Measurements from ENCODE around the gene ATXN1. TPM values are rescaled to one million over a fixed set of nuclear protein-coding genes. Genes with fewer than 3 reads are reported as not detected.
"Not testable (repeated sequence)": the region's sequence is repeated elsewhere in the genome, so short reads cannot be mapped to it uniquely, and the experiment has no call there.

Gene ATXN1
- polyA plus RNA-seq, 1 donor (not counting 4 experiments of a cell fraction or from before 2014, with no cell fraction given), result 9.7 TPM

DNA sequence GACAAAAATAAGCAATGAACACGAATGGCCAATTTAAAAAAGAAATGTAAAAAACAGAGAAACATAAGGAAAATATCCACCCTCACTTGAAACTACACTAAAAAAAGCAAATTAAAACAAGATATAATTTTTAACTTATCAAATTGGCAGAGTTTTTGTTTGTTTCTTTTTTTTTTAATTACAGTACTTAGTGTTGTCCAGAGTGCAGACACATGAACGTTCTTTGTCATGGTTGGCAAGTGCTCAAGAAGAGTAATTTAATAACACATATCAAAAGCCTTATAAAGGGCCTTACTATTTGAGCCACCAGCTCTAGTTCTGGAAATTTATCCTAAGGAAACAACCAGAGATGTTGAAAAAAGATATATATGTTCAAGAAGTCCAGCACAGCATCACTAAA lies 142.3 kb downstream of the ATXN1 start:
- H3K27ac ChIP-seq (ENCODE audit: control insufficient read depth, insufficient read depth, low read length), result no peak overlapping the region
- no peak for FAIRE-seq
- H3K27me3 ChIP-seq (ENCODE audit: control insufficient read depth, extremely low read depth, insufficient read depth, low read length), result no peaks in the 10 kb centered on the region
- dilution Hi-C loops (cut with MboI; ENCODE audit: extremely low pct_ligation_motif_present, low sequenced_read_pairs), result no loop called here
- TF ChIP-seq, protein P1, sequence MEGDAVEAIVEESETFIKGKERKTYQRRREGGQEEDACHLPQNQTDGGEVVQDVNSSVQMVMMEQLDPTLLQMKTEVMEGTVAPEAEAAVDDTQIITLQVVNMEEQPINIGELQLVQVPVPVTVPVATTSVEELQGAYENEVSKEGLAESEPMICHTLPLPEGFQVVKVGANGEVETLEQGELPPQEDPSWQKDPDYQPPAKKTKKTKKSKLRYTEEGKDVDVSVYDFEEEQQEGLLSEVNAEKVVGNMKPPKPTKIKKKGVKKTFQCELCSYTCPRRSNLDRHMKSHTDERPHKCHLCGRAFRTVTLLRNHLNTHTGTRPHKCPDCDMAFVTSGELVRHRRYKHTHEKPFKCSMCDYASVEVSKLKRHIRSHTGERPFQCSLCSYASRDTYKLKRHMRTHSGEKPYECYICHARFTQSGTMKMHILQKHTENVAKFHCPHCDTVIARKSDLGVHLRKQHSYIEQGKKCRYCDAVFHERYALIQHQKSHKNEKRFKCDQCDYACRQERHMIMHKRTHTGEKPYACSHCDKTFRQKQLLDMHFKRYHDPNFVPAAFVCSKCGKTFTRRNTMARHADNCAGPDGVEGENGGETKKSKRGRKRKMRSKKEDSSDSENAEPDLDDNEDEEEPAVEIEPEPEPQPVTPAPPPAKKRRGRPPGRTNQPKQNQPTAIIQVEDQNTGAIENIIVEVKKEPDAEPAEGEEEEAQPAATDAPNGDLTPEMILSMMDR (optimal IDR thresholded peaks at IDR 0.05 in 1 of 3, IDR thresholded peaks at IDR 0.05 in 1 of 3, conservative IDR thresholded peaks at IDR 0.05 in 1 of 3; ENCODE audit: extremely low read depth in 1 of 3, insufficient read depth in 2 of 3, low read length in 3 of 3), result no peak
- TF ChIP-seq EZH2 (IDR thresholded peaks at IDR 0.05; ENCODE audit: low read length), result no peak
- no peak overlapping the region for H3K4me2 ChIP-seq (ENCODE audit: control insufficient read depth, extremely low read depth, insufficient read depth, low read depth, low read length)
- H3K9me3 ChIP-seq (ENCODE audit: control insufficient read depth, low read depth, low read length), result no peaks in the 10 kb centered on the region
- H3K9ac ChIP-seq (ENCODE audit: control insufficient read depth, extremely low read depth, insufficient read depth, low read length), result no peak overlapping the region
- no peaks in the 10 kb centered on the region for H3K9me1 ChIP-seq (ENCODE audit: control insufficient read depth, extremely low read depth, insufficient read depth, low read length)
- DNase-seq (ENCODE audit: low read depth, low spot score), result no peak
- H4K20me1 ChIP-seq (ENCODE audit: control insufficient read depth, extremely low read depth, insufficient read depth, low read length), result no peaks in the 10 kb centered on the region
- H3K4me1 ChIP-seq (ENCODE audit: control insufficient read depth, extremely low read depth, insufficient read depth, low read length), result no peaks in the 10 kb centered on the region
- no peak overlapping the region for H3K4me3 ChIP-seq (ENCODE audit: control insufficient read depth in 2 of 3, extremely low read depth in 1 of 3, insufficient read depth in 2 of 3, low read depth in 1 of 3, low read length in 3 of 3)
- no peak overlapping the region for H2AFZ ChIP-seq (ENCODE audit: control insufficient read depth, low read length)
- no peaks in the 10 kb centered on the region for H3K79me2 ChIP-seq (ENCODE audit: control insufficient read depth, insufficient read depth, low read length)
- no peaks in the 10 kb centered on the region for H3K36me3 ChIP-seq (ENCODE audit: control insufficient read depth in 2 of 2, extremely low read depth in 1 of 2, insufficient read depth in 2 of 2, low read length in 2 of 2)

DNA sequence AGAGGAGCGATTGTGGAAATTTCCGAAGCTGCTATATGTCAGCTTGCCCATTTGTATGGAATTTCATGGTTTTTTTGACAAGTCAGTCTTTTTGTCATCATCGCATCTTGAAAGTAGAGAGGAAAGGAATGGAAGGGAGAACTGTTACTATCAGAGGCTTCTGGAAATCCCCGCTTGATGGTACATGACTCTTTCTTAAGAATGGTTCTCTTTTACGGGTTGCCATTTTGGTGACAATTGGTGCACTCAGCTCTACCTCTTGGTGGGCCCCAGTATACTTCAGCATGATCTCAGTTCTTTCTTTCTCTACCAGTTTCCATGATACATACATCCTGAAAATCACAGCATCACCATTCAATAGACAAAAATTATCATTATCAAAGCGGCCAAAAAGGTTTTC lies 146.0 kb downstream of the ATXN1 start:
- dilution Hi-C loops (cut with MboI; ENCODE audit: extremely low pct_ligation_motif_present, low sequenced_read_pairs); H3K4me1 ChIP-seq (ENCODE audit: control insufficient read depth, extremely low read depth, insufficient read depth, low read length); H2AFZ ChIP-seq (ENCODE audit: control insufficient read depth, low read length); H3K79me2 ChIP-seq (ENCODE audit: control insufficient read depth, insufficient read depth, low read length); H3K4me2 ChIP-seq (ENCODE audit: control insufficient read depth, extremely low read depth, insufficient read depth, low read depth, low read length); H3K9me3 ChIP-seq (ENCODE audit: control insufficient read depth, low read depth, low read length); H3K9ac ChIP-seq (ENCODE audit: control insufficient read depth, extremely low read depth, insufficient read depth, low read length); DNase-seq (ENCODE audit: low read depth, low spot score); H3K9me1 ChIP-seq (ENCODE audit: control insufficient read depth, extremely low read depth, insufficient read depth, low read length); FAIRE-seq; H3K4me3 ChIP-seq (ENCODE audit: control insufficient read depth in 2 of 3, extremely low read depth in 1 of 3, insufficient read depth in 2 of 3, low read depth in 1 of 3, low read length in 3 of 3); H3K27ac ChIP-seq (ENCODE audit: control insufficient read depth, insufficient read depth, low read length); H3K27me3 ChIP-seq (ENCODE audit: control insufficient read depth, extremely low read depth, insufficient read depth, low read length); H4K20me1 ChIP-seq (ENCODE audit: control insufficient read depth, extremely low read depth, insufficient read depth, low read length); H3K36me3 ChIP-seq (ENCODE audit: control insufficient read depth in 2 of 2, extremely low read depth in 1 of 2, insufficient read depth in 2 of 2, low read length in 2 of 2): not testable (repeated sequence)

DNA sequence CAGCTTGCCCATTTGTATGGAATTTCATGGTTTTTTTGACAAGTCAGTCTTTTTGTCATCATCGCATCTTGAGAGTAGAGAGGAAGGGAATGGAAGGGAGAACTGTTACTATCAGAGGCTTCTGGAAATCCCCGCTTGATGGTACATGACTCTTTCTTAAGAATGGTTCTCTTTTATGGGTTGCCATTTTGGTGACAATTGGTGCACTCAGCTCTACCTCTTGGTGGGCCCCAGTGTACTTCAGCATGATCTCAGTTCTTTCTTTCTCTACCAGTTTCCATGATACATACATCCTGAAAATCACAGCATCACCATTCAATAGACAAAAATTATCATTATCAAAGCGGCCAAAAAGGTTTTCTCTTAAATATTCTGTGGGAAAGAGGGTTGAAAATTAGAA lies 147.1 kb downstream of the ATXN1 start:
- H3K27ac ChIP-seq (ENCODE audit: control insufficient read depth, insufficient read depth, low read length); H3K27me3 ChIP-seq (ENCODE audit: control insufficient read depth, extremely low read depth, insufficient read depth, low read length); H3K4me2 ChIP-seq (ENCODE audit: control insufficient read depth, extremely low read depth, insufficient read depth, low read depth, low read length); H3K4me1 ChIP-seq (ENCODE audit: control insufficient read depth, extremely low read depth, insufficient read depth, low read length); H4K20me1 ChIP-seq (ENCODE audit: control insufficient read depth, extremely low read depth, insufficient read depth, low read length); H2AFZ ChIP-seq (ENCODE audit: control insufficient read depth, low read length); dilution Hi-C loops (cut with MboI; ENCODE audit: extremely low pct_ligation_motif_present, low sequenced_read_pairs); DNase-seq (ENCODE audit: low read depth, low spot score); H3K9me3 ChIP-seq (ENCODE audit: control insufficient read depth, low read depth, low read length); H3K36me3 ChIP-seq (ENCODE audit: control insufficient read depth in 2 of 2, extremely low read depth in 1 of 2, insufficient read depth in 2 of 2, low read length in 2 of 2); H3K4me3 ChIP-seq (ENCODE audit: control insufficient read depth in 2 of 3, extremely low read depth in 1 of 3, insufficient read depth in 2 of 3, low read depth in 1 of 3, low read length in 3 of 3); H3K9me1 ChIP-seq (ENCODE audit: control insufficient read depth, extremely low read depth, insufficient read depth, low read length); H3K79me2 ChIP-seq (ENCODE audit: control insufficient read depth, insufficient read depth, low read length); H3K9ac ChIP-seq (ENCODE audit: control insufficient read depth, extremely low read depth, insufficient read depth, low read length): not testable (repeated sequence)
- FAIRE-seq, result peak; percentile 23

DNA sequence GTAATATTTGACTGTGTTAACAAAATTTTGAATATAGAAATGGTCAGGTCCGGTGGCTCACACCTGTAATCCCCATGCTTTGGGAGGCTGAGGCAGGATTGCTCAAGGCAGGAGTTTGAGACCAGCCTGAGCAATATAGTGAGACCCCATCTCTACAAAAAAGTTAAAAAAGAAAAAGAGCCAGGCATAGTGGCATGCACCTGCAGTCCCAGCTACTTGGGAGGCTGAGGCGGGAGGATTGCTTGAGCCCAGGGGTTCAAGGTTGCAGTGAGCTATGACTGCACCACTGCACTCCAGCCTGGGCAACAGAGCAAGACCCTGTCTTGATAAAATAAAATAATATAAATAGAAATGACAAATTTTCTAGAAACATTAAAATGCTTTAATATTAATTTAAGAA lies 147.8 kb downstream of the ATXN1 start:
- H3K36me3 ChIP-seq (ENCODE audit: control insufficient read depth in 2 of 2, extremely low read depth in 1 of 2, insufficient read depth in 2 of 2, low read length in 2 of 2); dilution Hi-C loops (cut with MboI; ENCODE audit: extremely low pct_ligation_motif_present, low sequenced_read_pairs); FAIRE-seq; H2AFZ ChIP-seq (ENCODE audit: control insufficient read depth, low read length); H3K9ac ChIP-seq (ENCODE audit: control insufficient read depth, extremely low read depth, insufficient read depth, low read length); H3K9me1 ChIP-seq (ENCODE audit: control insufficient read depth, extremely low read depth, insufficient read depth, low read length); H3K4me3 ChIP-seq (ENCODE audit: control insufficient read depth in 2 of 3, extremely low read depth in 1 of 3, insufficient read depth in 2 of 3, low read depth in 1 of 3, low read length in 3 of 3); DNase-seq (ENCODE audit: low read depth, low spot score); H3K27ac ChIP-seq (ENCODE audit: control insufficient read depth, insufficient read depth, low read length); H4K20me1 ChIP-seq (ENCODE audit: control insufficient read depth, extremely low read depth, insufficient read depth, low read length); H3K4me2 ChIP-seq (ENCODE audit: control insufficient read depth, extremely low read depth, insufficient read depth, low read depth, low read length); H3K27me3 ChIP-seq (ENCODE audit: control insufficient read depth, extremely low read depth, insufficient read depth, low read length); H3K79me2 ChIP-seq (ENCODE audit: control insufficient read depth, insufficient read depth, low read length); H3K9me3 ChIP-seq (ENCODE audit: control insufficient read depth, low read depth, low read length); H3K4me1 ChIP-seq (ENCODE audit: control insufficient read depth, extremely low read depth, insufficient read depth, low read length): not testable (repeated sequence)

Measured in keratinocyte (primary cell).